ENCODE measurements around the gene SERGEF.

SERGEF gene

GRCh38 chr11:17794981-17795380 lies 217.9 kb downstream of the SERGEF start:
- H3K27me3 ChIP-seq (replicated peaks; ENCODE audit: control insufficient read depth, insufficient read depth, low read length), result no peaks in the 10 kb centered on the region
- DNase-seq (ENCODE audit: extremely low read depth, insufficient read length), result no peak
- H3K4me3 ChIP-seq (replicated peaks; ENCODE audit: low read depth, low read length), result no peak overlapping the region
- H3K36me3 ChIP-seq (ENCODE audit: control insufficient read depth, insufficient read depth, low read length), result no peaks in the 10 kb centered on the region
- TF ChIP-seq CTCF (IDR thresholded peaks at IDR 0.05; ENCODE audit: insufficient read depth, low read length, poor library complexity, severe bottlenecking), result no peak

- H3K4me3 ChIP-seq (replicated peaks; ENCODE audit: low read depth, low read length), result no peak overlapping the region
- TF ChIP-seq CTCF (IDR thresholded peaks at IDR 0.05; ENCODE audit: insufficient read depth, low read length, poor library complexity, severe bottlenecking), result no peak
Measured at GRCh38 chr11:17793642-17794170, 219.1 kb downstream of the SERGEF start.

GRCh38 chr11:17792161-17792560 lies 220.7 kb downstream of the SERGEF start:
- Histone ChIP-seq H3K4me3 (replicated peaks; ENCODE audit: low read depth, low read length) (no peak overlapping the region), H3K36me3 (ENCODE audit: control insufficient read depth, insufficient read depth, low read length) (no peaks in the 10 kb centered on the region), H3K27me3 (replicated peaks; ENCODE audit: control insufficient read depth, insufficient read depth, low read length) (no peaks in the 10 kb centered on the region)
- no peak for TF ChIP-seq CTCF (IDR thresholded peaks at IDR 0.05; ENCODE audit: insufficient read depth, low read length, poor library complexity, severe bottlenecking)
- no peak for DNase-seq (ENCODE audit: extremely low read depth, insufficient read length)

More at GRCh38 chr11:17793642-17794170, 219.1 kb downstream of the SERGEF start:
- Histone ChIP-seq H3K27me3 (replicated peaks; ENCODE audit: control insufficient read depth, insufficient read depth, low read length) (no peaks in the 10 kb centered on the region), H3K36me3 (ENCODE audit: control insufficient read depth, insufficient read depth, low read length) (no peaks in the 10 kb centered on the region)
- no peak for DNase-seq (ENCODE audit: extremely low read depth, insufficient read length)

GRCh38 chr11:17791144-17791543 lies 221.7 kb downstream of the SERGEF start:
- no peaks in the 10 kb centered on the region for H3K27me3 ChIP-seq (replicated peaks; ENCODE audit: control insufficient read depth, insufficient read depth, low read length)
- DNase-seq (ENCODE audit: extremely low read depth, insufficient read length), result no peak
- no peak for TF ChIP-seq CTCF (IDR thresholded peaks at IDR 0.05; ENCODE audit: insufficient read depth, low read length, poor library complexity, severe bottlenecking)
- no peaks in the 10 kb centered on the region for H3K36me3 ChIP-seq (ENCODE audit: control insufficient read depth, insufficient read depth, low read length)
- H3K4me3 ChIP-seq (replicated peaks; ENCODE audit: low read depth, low read length), result no peak overlapping the region

GRCh38 chr11:17790453-17790852 lies 222.4 kb downstream of the SERGEF start:
- Histone ChIP-seq H3K27me3 (replicated peaks; ENCODE audit: control insufficient read depth, insufficient read depth, low read length) (no peaks in the 10 kb centered on the region), H3K36me3 (ENCODE audit: control insufficient read depth, insufficient read depth, low read length) (no peaks in the 10 kb centered on the region), H3K4me3 (replicated peaks; ENCODE audit: low read depth, low read length) (no peak overlapping the region)
- no peak for TF ChIP-seq CTCF (IDR thresholded peaks at IDR 0.05; ENCODE audit: insufficient read depth, low read length, poor library complexity, severe bottlenecking)
- no peak for DNase-seq (ENCODE audit: extremely low read depth, insufficient read length)

- no peak overlapping the region for H3K4me3 ChIP-seq (replicated peaks; ENCODE audit: low read depth, low read length)
- TF ChIP-seq CTCF (IDR thresholded peaks at IDR 0.05; ENCODE audit: insufficient read depth, low read length, poor library complexity, severe bottlenecking), result no peak
- H3K36me3 ChIP-seq (ENCODE audit: control insufficient read depth, insufficient read depth, low read length), result no peaks in the 10 kb centered on the region
- no peaks in the 10 kb centered on the region for H3K27me3 ChIP-seq (replicated peaks; ENCODE audit: control insufficient read depth, insufficient read depth, low read length)
- DNase-seq (ENCODE audit: extremely low read depth, insufficient read length), result no peak
Measured at GRCh38 chr11:17788084-17788483, 224.8 kb downstream of the SERGEF start.
